M059J (cell line): ENCODE measurements around the gene DPM3. TPM values are rescaled to one million over a fixed set of nuclear protein-coding genes. Genes with fewer than 3 reads are reported as not detected.
A peak's percentile ranks its signal among the peaks of the same experiment; 100 is the strongest.

Source experiments
- DNase-seq: peaks from one replicate; pipeline ENCODE4 v3.0.0-alpha.2; 2012; ENCODE audit warnings: low read depth
- total RNA-seq: library from RNA; depleted of rRNA; stranded (reverse); fragments of >200 nt; shearing (Covaris generic); gene quantifications from 2 replicates; pipeline ENCODE4 v1.2.3, GENCODE V29; 2014; rRNA removed

DPM3 gene
- total RNA-seq, 1 experiment from 2014 or later = 88.4 TPM

GRCh38 chr1:155094622-155094948 lies 45.7 kb downstream of the DPM3 start:
- DNase-seq = no peak

- DNase-seq = peak; percentile 60
Measured at GRCh38 chr1:155093911-155094621, 46.3 kb downstream of the DPM3 start.

- no peak for DNase-seq
Measured at GRCh38 chr1:155092641-155093040, 47.7 kb downstream of the DPM3 start.

- no peak for DNase-seq
Measured at GRCh38 chr1:155092131-155092530, 48.2 kb downstream of the DPM3 start.

GRCh38 chr1:155091071-155092051 lies 49.0 kb downstream of the DPM3 start:
- peak; percentile 53 for DNase-seq

Other genes with a start within 250 kb of the DPM3 start
- 5.5 and 6.2 TPM in 2 replicates for gene PMVK, start 203.8 kb downstream of the DPM3 start, total RNA-seq
- gene PBXIP1, start 184.4 kb downstream of the DPM3 start, total RNA-seq = 66.7 and 97.9 TPM in 2 replicates
- 27.5 and 41.7 TPM in 2 replicates for gene PYGO2, start 178.7 kb downstream of the DPM3 start, total RNA-seq
- gene SHC1, start 169.8 kb downstream of the DPM3 start, total RNA-seq = 64.4 and 84.5 TPM in 2 replicates
- 338 TPM in 2 replicates for gene CKS1B, start 165.8 kb downstream of the DPM3 start, total RNA-seq
- 32.2 and 44.4 TPM in 2 replicates for gene FLAD1, start 157.2 kb downstream of the DPM3 start, total RNA-seq
- gene LENEP, start 146.9 kb downstream of the DPM3 start, total RNA-seq = not detected in 2 replicates
- 20.7 and 37.5 TPM in 2 replicates for gene ZBTB7B, start 137.7 kb downstream of the DPM3 start, total RNA-seq
- gene DCST2, start 106.8 kb downstream of the DPM3 start, total RNA-seq = not detected in 2 replicates
- not detected in 2 replicates for gene DCST1, start 106.7 kb downstream of the DPM3 start, total RNA-seq
- 74.5 and 90.0 TPM in 2 replicates for gene ADAM15, start 89.2 kb downstream of the DPM3 start, total RNA-seq
- gene EFNA4, start 76.8 kb downstream of the DPM3 start, total RNA-seq = 22.8 and 36.2 TPM in 2 replicates
- gene EFNA3, start 61.7 kb downstream of the DPM3 start, total RNA-seq = 0.59 and 2.9 TPM in 2 replicates
- 15.1 and 17.9 TPM in 2 replicates for gene EFNA1, start 12.7 kb downstream of the DPM3 start, total RNA-seq
- gene SLC50A1, start 4.7 kb downstream of the DPM3 start, total RNA-seq = 55.7 and 62.9 TPM in 2 replicates
- 209 and 323 TPM in 2 replicates for gene KRTCAP2, start 32.8 kb upstream of the DPM3 start, total RNA-seq
- 1.1 and 3.1 TPM in 2 replicates for gene TRIM46, start 33.3 kb upstream of the DPM3 start, total RNA-seq
- gene THBS3, start 67.4 kb upstream of the DPM3 start, total RNA-seq = 10.0 and 12.7 TPM in 2 replicates
- gene MTX1, start 68.2 kb upstream of the DPM3 start, total RNA-seq = 92.8 and 95.2 TPM in 2 replicates
- 5.9 and 8.1 TPM in 2 replicates for gene ENTREP3, start 115.0 kb upstream of the DPM3 start, total RNA-seq
- 125 and 133 TPM in 2 replicates for gene SCAMP3, start 121.8 kb upstream of the DPM3 start, total RNA-seq
- gene CLK2, start 133.0 kb upstream of the DPM3 start, total RNA-seq = 15.1 and 15.8 TPM in 2 replicates
- 0.66 and 1.7 TPM in 2 replicates for gene HCN3, start 136.9 kb upstream of the DPM3 start, total RNA-seq
- gene PKLR, start 160.9 kb upstream of the DPM3 start, total RNA-seq = not detected in 2 replicates
- gene FDPS, start 168.3 kb upstream of the DPM3 start, total RNA-seq = 203 and 262 TPM in 2 replicates
- gene RUSC1, start 180.4 kb upstream of the DPM3 start, total RNA-seq = 49.0 and 52.9 TPM in 2 replicates